IMR-90 (cell line): Measurements from ENCODE around the gene SEMA6A. TPM values are rescaled to one million over a fixed set of nuclear protein-coding genes. Genes with fewer than 3 reads are reported as not detected.

Experiments used
- ATAC-seq: fragments of 200-7000 bp; cut with Tn5 transposase; 2 replicates; pipeline ENCODE4 v1.9.1; 2020; ENCODE audit warnings: low read depth, mild to moderate bottlenecking, moderate library complexity
- BruUV-seq: library from RNA; stranded (reverse); fragments of 400-500 nt; replicated peaks from 2 replicates; lab custom pipeline; 2021; lab: Mats Ljungman, UMichigan
- CTCF ChIA-PET: fragments of 300-600 bp; formaldehyde crosslinking; extraction: SDS; loops from one replicate; lab custom pipeline; 2021; ENCODE audit warnings: antibody characterized with exemption; lab: Yijun Ruan, JAX
- POLR2A ChIA-PET: fragments of 300-600 bp; sonication (Branson Sonifier 250); formaldehyde crosslinking; loops from one replicate; lab custom pipeline; 2022; ENCODE audit warnings: antibody characterized with exemption; ENCODE audit not compliant: unreplicated experiment; lab: Charles Lee
- DNase-seq: peaks from one replicate; pipeline ENCODE4 v3.0.0; 2013
- H2AFZ ChIP-seq: replicated peaks from 2 replicates; pipeline ENCODE3; 2013; ENCODE audit warnings: low read length, mild to moderate bottlenecking; ENCODE audit not compliant: poor library complexity
- H2AK5ac ChIP-seq: 2 replicates; pipeline ENCODE4 v1.6.1; 2013; ENCODE audit warnings: low read depth, low read length, inconsistent platforms
- H2AK9ac ChIP-seq: replicated peaks from 2 replicates; pipeline ENCODE3; 2013; ENCODE audit warnings: mild to moderate bottlenecking, low read depth, low read length, moderate library complexity; ENCODE audit not compliant: poor library complexity
- H2BK120ac ChIP-seq: 2 replicates; pipeline ENCODE4 v1.6.1; 2013; ENCODE audit warnings: low read depth, low read length, inconsistent platforms
- H2BK15ac ChIP-seq: 3 replicates; pipeline ENCODE4 v1.6.1; 2013; ENCODE audit warnings: low read depth, low read length, inconsistent platforms
- H2BK20ac ChIP-seq: 2 replicates; pipeline ENCODE4 v1.6.1; 2013; ENCODE audit warnings: low read depth, mild to moderate bottlenecking, inconsistent platforms, low read length, moderate library complexity
- H2BK5ac ChIP-seq: 2 replicates; pipeline ENCODE4 v1.6.1; 2013; ENCODE audit warnings: mild to moderate bottlenecking, low read depth, low read length, inconsistent platforms; ENCODE audit not compliant: poor library complexity, severe bottlenecking
- H3K14ac ChIP-seq: replicated peaks from 2 replicates; pipeline ENCODE4 v1.6.1; 2013; ENCODE audit warnings: low read depth, low read length, inconsistent platforms
- H3K18ac ChIP-seq: 2 replicates; pipeline ENCODE4 v1.6.1; 2013; ENCODE audit warnings: low read depth, low read length, control low read depth
- H3K23ac ChIP-seq: 2 replicates; pipeline ENCODE4 v1.6.1; 2013; ENCODE audit warnings: low read depth, low read length, inconsistent platforms
- H3K27ac ChIP-seq: 2 replicates; pipeline ENCODE4 v1.5.1; 2013; ENCODE audit warnings: mild to moderate bottlenecking, control low read depth, low read length; ENCODE audit not compliant: insufficient read depth
- H3K27me3 ChIP-seq: 2 replicates; pipeline ENCODE4 v1.6.1; 2013; ENCODE audit warnings: low read length; ENCODE audit not compliant: control insufficient read depth, insufficient read depth
- H3K36me3 ChIP-seq: 2 replicates; pipeline ENCODE4 v1.6.1; 2013; ENCODE audit warnings: low read length, mixed read lengths; ENCODE audit not compliant: control insufficient read depth, insufficient read depth
- H3K4ac ChIP-seq: 2 replicates; pipeline ENCODE4 v1.6.1; 2013; ENCODE audit warnings: low read depth, low read length, inconsistent platforms
- H3K4me1 ChIP-seq: 2 replicates; pipeline ENCODE4 v1.6.1; 2013; ENCODE audit warnings: low read length, mixed read lengths; ENCODE audit not compliant: control insufficient read depth, insufficient read depth
- H3K4me2 ChIP-seq: 2 replicates; pipeline ENCODE4 v1.6.1; 2013; ENCODE audit warnings: low read depth, mild to moderate bottlenecking, control low read depth, low read length, moderate library complexity
- H3K4me3 ChIP-seq: 2 replicates; pipeline ENCODE4 v1.5.1; 2013; ENCODE audit warnings: low read depth, mild to moderate bottlenecking, control low read depth, low read length, moderate library complexity; ENCODE audit not compliant: insufficient read depth
- H3K56ac ChIP-seq: 2 replicates; pipeline ENCODE4 v1.6.1; 2013; ENCODE audit warnings: low read length, inconsistent platforms; ENCODE audit not compliant: insufficient read depth; ENCODE audit errors: extremely low read depth
- H3K79me1 ChIP-seq, 2 experiments: 2 replicates each; pipeline ENCODE4 v1.6.1; 2013; ENCODE audit warnings: low read length in 2 of 2, inconsistent platforms in 1 of 2, low read depth in 1 of 2
- H3K9ac ChIP-seq: 2 replicates; pipeline ENCODE4 v1.6.1; 2013; ENCODE audit warnings: low read depth, low read length, control low read depth
- H3K9me1 ChIP-seq: 2 replicates; pipeline ENCODE4 v1.6.1; 2013; ENCODE audit warnings: low read length, inconsistent platforms; ENCODE audit not compliant: insufficient read depth
- H3K9me3 ChIP-seq: 2 replicates; pipeline ENCODE4 v1.6.1; 2013; ENCODE audit warnings: low read length; ENCODE audit not compliant: control insufficient read depth, insufficient read depth
- H4K20me1 ChIP-seq: 2 replicates; pipeline ENCODE4 v1.6.1; 2013; ENCODE audit warnings: low read length, inconsistent platforms; ENCODE audit not compliant: insufficient read depth
- H4K5ac ChIP-seq: 2 replicates; pipeline ENCODE4 v1.6.1; 2013; ENCODE audit warnings: mild to moderate bottlenecking, low read depth, low read length, control low read depth
- H4K8ac ChIP-seq, 2 experiments: 2 replicates each; pipeline ENCODE4 v1.6.1; 2013; ENCODE audit warnings: low read depth in 2 of 2, low read length in 2 of 2, control low read depth in 1 of 2, inconsistent platforms in 1 of 2
- H4K91ac ChIP-seq: 2 replicates; pipeline ENCODE4 v1.6.1; 2013; ENCODE audit warnings: low read depth, low read length, inconsistent platforms; ENCODE audit not compliant: insufficient read depth
- BHLHE40 ChIP-seq: fragments of 150-350 bp; IDR thresholded peaks from 2 replicates; pipeline ENCODE4 v1.6.1; 2016; ENCODE audit warnings: mild to moderate bottlenecking, low read depth, low read length
- FOS ChIP-seq: fragments of 150-350 bp; IDR thresholded peaks from 2 replicates; pipeline ENCODE4 v1.6.1; 2016; ENCODE audit warnings: low read depth, low read length
- POLR2A ChIP-seq: IDR thresholded peaks from 2 replicates; pipeline ENCODE4 v1.6.1; 2012; ENCODE audit warnings: mild to moderate bottlenecking, low read depth, low read length
- RAD21 ChIP-seq: IDR thresholded peaks from 2 replicates; pipeline ENCODE4 v1.6.1; 2012; ENCODE audit warnings: low read length, improper control_type of control experiment
- RCOR1 ChIP-seq: IDR thresholded peaks from 2 replicates; pipeline ENCODE4 v1.6.1; 2012; ENCODE audit warnings: mild to moderate bottlenecking, low read length, improper control_type of control experiment; ENCODE audit not compliant: insufficient replicate concordance
- RFX5 ChIP-seq: IDR thresholded peaks from 2 replicates; pipeline ENCODE4 v1.8.0; 2012; ENCODE audit warnings: low read depth, mild to moderate bottlenecking, low read length, moderate library complexity
- WGBS, 2 experiments: methylation state at CpG; one replicate each; pipeline versions ENCODE4 v1.1.5 to v1.1.7; 2013; ENCODE audit warnings: missing lambda C conversion rate in 2 of 2; ENCODE audit not compliant: insufficient read length in 1 of 2; ENCODE audit errors: extremely low coverage in 2 of 2; 5-methylcytosine and 5-hydroxymethylcytosine counted together
- dilution Hi-C: fragments of 300-500 bp; cut with HindIII; formaldehyde crosslinking; loops from one replicate; pipeline ENCODE4 v1.14.3; 2018; ENCODE audit warnings: low sequenced_read_pairs; ENCODE audit not compliant: unreplicated experiment
- in situ Hi-C: fragments of 300-500 bp; cut with MboI; formaldehyde crosslinking; loops from 3 replicates; pipeline ENCODE4 v1.14.3; 2019; ENCODE audit warnings: low sequenced_read_pairs, inconsistent platforms, mixed read lengths
- intact Hi-C: fragments of 100-400 bp; cut with micrococcal nuclease; formaldehyde crosslinking; loops from 2 replicates; pipeline ENCODE4 v1.10.0; 2022
- polyA plus RNA-seq, 3 experiments: library from polyadenylated mRNA; depleted of rRNA; stranded (reverse); fragments of >200 nt; gene quantifications; 2 replicates each; pipeline ENCODE4 v1.2.3, GENCODE V29; 2012; ENCODE audit warnings: low replicate concordance in 1 of 3
- total RNA-seq: library from RNA; depleted of rRNA; stranded (reverse); fragments of >200 nt; gene quantifications from 2 replicates; pipeline ENCODE4 v1.2.3, GENCODE V29; 2012

SEMA6A gene
- total and polyA plus RNA-seq, 2 of the 4 experiments (the other 2 are of a cell fraction), result 0.27 to 0.36 TPM

- no peak overlapping the region for H4K5ac ChIP-seq
- no peak overlapping the region for H3K18ac ChIP-seq
- ChIA-PET CTCF (no interaction called here), POLR2A (no interaction called here)
- H4K8ac ChIP-seq, result no peak overlapping the region
- H2BK5ac ChIP-seq, result no peak overlapping the region
- no peak overlapping the region for H3K14ac ChIP-seq
- no peak overlapping the region for H2BK120ac ChIP-seq
- no peak for TF ChIP-seq RAD21
- TF ChIP-seq RCOR1, result no peak
- no peak for TF ChIP-seq POLR2A
- no peak for TF ChIP-seq RFX5
- TF ChIP-seq BHLHE40, result no peak
- no peak for TF ChIP-seq FOS
- no peak overlapping the region for H2BK20ac ChIP-seq
- H3K27ac ChIP-seq, result no peak overlapping the region
- H3K36me3 ChIP-seq, result no peaks in the 10 kb centered on the region
- no TSS peak for BruUV-seq
- peaks cover 4% of the 10 kb centered on the region; the same call in 1 of the 2 replicates for H3K9me3 ChIP-seq
- no peak overlapping the region for H3K4ac ChIP-seq
- H3K56ac ChIP-seq, result no peak overlapping the region
- dilution Hi-C loops (no loop called here), intact Hi-C loops (no loop called here), in situ Hi-C loops (no loop called here)
- H4K20me1 ChIP-seq, result no peaks in the 10 kb centered on the region
- no peak overlapping the region for H2AK9ac ChIP-seq
- H3K79me1 ChIP-seq, result no peaks in the 10 kb centered on the region
- H3K9me1 ChIP-seq, result no peaks in the 10 kb centered on the region
- H3K27me3 ChIP-seq, result no peaks in the 10 kb centered on the region
- no peak overlapping the region for H3K4me3 ChIP-seq
- H3K4me1 ChIP-seq, result no peaks in the 10 kb centered on the region
- DNase-seq (no peak), ATAC-seq (no peak)
- no CpG with 5 or more reads among the region's 1 CpG for WGBS, 2 experiments
- no peak overlapping the region for H2AFZ ChIP-seq
- H3K23ac ChIP-seq, result no peak overlapping the region
- H3K9ac ChIP-seq, result no peak overlapping the region
- no peak overlapping the region for H3K4me2 ChIP-seq
- H2BK15ac ChIP-seq, result no peak overlapping the region
- no peak overlapping the region for H4K91ac ChIP-seq
- H2AK5ac ChIP-seq, result no peak overlapping the region
These were observed 38.8 kb upstream of the SEMA6A start for GRCh38 chr5:116613445-116613844.
